Karpas-422 (cell line): Measurements from ENCODE around the gene BCAP31. TPM values are rescaled to one million over a fixed set of nuclear protein-coding genes. Genes with fewer than 3 reads are reported as not detected.
"Not testable (repeated sequence)": the region's sequence is repeated elsewhere in the genome, so short reads cannot be mapped to it uniquely, and the experiment has no call there.

Experiments
- DNase-seq: peaks from one replicate; pipeline ENCODE4 v3.0.0-alpha.2; 2015
- H2AFZ ChIP-seq: fragments of 200-600 bp; sonication (generic); 2 replicates; pipeline ENCODE4 v1.6.1; 2014; ENCODE audit warnings: antibody characterized with exemption, low read length, mixed read lengths
- H3K27ac ChIP-seq: fragments of 200-600 bp; sonication (generic); 2 replicates; pipeline ENCODE4 v1.5.1; 2014; ENCODE audit warnings: mild to moderate bottlenecking, low read length, moderate library complexity
- H3K27me3 ChIP-seq: fragments of 200-600 bp; sonication (generic); 2 replicates; pipeline ENCODE4 v1.6.1; 2014; ENCODE audit warnings: low read length, mixed read lengths
- H3K36me3 ChIP-seq: fragments of 200-600 bp; sonication (generic); 2 replicates; pipeline ENCODE4 v1.6.1; 2014; ENCODE audit warnings: low read length, mixed read lengths; ENCODE audit not compliant: insufficient read depth
- H3K4me1 ChIP-seq: fragments of 200-600 bp; sonication (generic); 2 replicates; pipeline ENCODE4 v1.6.1; 2014; ENCODE audit warnings: mild to moderate bottlenecking, low read length, mixed read lengths
- H3K4me2 ChIP-seq: fragments of 200-600 bp; sonication (generic); 2 replicates; pipeline ENCODE4 v1.6.1; 2014; ENCODE audit warnings: low read length, low read depth, mild to moderate bottlenecking; ENCODE audit not compliant: poor library complexity, severe bottlenecking
- H3K4me3 ChIP-seq: fragments of 200-600 bp; sonication (generic); 2 replicates; pipeline ENCODE4 v1.5.1; 2014; ENCODE audit warnings: mild to moderate bottlenecking, antibody characterized with exemption, low read length, mixed read lengths
- H3K79me2 ChIP-seq: fragments of 200-600 bp; sonication (generic); 2 replicates; pipeline ENCODE4 v1.6.1; 2014; ENCODE audit warnings: mild to moderate bottlenecking, low read length, mixed read lengths
- H3K9ac ChIP-seq: fragments of 200-600 bp; sonication (generic); 2 replicates; pipeline ENCODE4 v1.6.0; 2014; ENCODE audit warnings: low read length
- H3K9me2 ChIP-seq: fragments of 200-600 bp; sonication (generic), shearing (Covaris generic); replicated peaks from 2 replicates; pipeline ENCODE4 v1.6.0; 2014; ENCODE audit warnings: mild to moderate bottlenecking, low read length, moderate library complexity; ENCODE audit not compliant: insufficient read depth
- H3K9me3 ChIP-seq: fragments of 300-700, 200-600 bp; sonication (generic); 2 replicates; pipeline ENCODE4 v1.6.1; 2014; ENCODE audit warnings: low read length, mixed read lengths
- H4K20me1 ChIP-seq: fragments of 200-600 bp; sonication (generic); 2 replicates; pipeline ENCODE4 v1.6.1; 2014; ENCODE audit warnings: mild to moderate bottlenecking, antibody characterized with exemption, low read length, low read depth; ENCODE audit not compliant: insufficient read depth
- total RNA-seq: library from RNA; depleted of rRNA; stranded (reverse); fragments of >200 nt; shearing (Covaris generic); gene quantifications from 2 replicates; pipeline ENCODE4 v1.2.3, GENCODE V29; 2014; ENCODE audit warnings: low replicate concordance

BCAP31 gene
- total RNA-seq, 1 experiment from 2014 or later, result 110 TPM

GRCh38 chrX:153697924-153698865 lies 26.0 kb downstream of the BCAP31 start:
- no peak overlapping the region for H3K9ac ChIP-seq
- DNase-seq, result no peak
- no peaks in the 10 kb centered on the region for H3K27me3 ChIP-seq
- H3K4me1 ChIP-seq, result no peaks in the 10 kb centered on the region
- no peak overlapping the region for H2AFZ ChIP-seq
- H3K27ac ChIP-seq, result no peak overlapping the region
- H4K20me1 ChIP-seq, result no peaks in the 10 kb centered on the region
- H3K79me2 ChIP-seq, result no peaks in the 10 kb centered on the region
- H3K4me2 ChIP-seq, result no peak overlapping the region
- no peak overlapping the region for H3K4me3 ChIP-seq
- H3K9me2 ChIP-seq, result no peaks in the 10 kb centered on the region
- no peaks in the 10 kb centered on the region for H3K36me3 ChIP-seq
- no peaks in the 10 kb centered on the region for H3K9me3 ChIP-seq

DNA sequence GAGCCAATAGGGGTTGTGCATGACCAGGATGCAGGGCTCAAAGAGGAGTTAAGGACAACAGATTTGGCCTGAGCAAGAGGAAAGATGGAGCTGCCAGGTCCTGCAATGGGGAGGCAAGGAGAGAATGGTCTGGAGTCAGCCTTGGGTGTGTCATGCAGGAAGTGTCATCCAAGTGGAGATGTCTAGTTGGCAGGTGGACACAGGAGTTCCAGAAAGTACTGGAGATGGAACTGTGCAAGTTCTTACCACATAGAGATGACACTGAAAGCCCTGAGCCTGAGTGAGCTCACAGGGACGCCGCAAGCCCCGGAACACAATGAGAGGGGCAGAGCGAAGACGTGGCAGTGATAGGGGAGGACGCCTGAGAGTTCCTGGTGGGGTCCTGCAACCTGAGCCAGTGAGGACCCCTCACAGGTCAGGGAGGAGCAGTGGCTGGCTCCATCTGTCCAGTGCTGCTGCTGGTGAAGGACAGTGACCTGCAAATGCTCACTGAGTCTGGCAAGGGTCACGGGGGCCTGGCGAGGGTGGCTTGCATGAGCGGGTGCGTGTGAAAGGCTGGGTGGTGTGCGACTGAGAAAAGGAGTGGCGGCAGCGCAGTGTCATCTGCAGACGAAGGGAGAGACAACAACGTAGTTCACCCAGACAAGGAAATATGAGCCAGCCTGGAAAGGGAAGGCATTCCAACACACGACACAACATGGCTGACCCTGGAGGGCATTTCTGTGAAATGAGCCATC lies 27.0 kb downstream of the BCAP31 start:
- not testable (repeated sequence) for H3K36me3 ChIP-seq, H3K4me2 ChIP-seq, H3K9me3 ChIP-seq, H4K20me1 ChIP-seq, H2AFZ ChIP-seq, H3K9me2 ChIP-seq, DNase-seq, H3K27me3 ChIP-seq, H3K79me2 ChIP-seq, H3K4me1 ChIP-seq, H3K4me3 ChIP-seq, H3K27ac ChIP-seq, H3K9ac ChIP-seq

DNA sequence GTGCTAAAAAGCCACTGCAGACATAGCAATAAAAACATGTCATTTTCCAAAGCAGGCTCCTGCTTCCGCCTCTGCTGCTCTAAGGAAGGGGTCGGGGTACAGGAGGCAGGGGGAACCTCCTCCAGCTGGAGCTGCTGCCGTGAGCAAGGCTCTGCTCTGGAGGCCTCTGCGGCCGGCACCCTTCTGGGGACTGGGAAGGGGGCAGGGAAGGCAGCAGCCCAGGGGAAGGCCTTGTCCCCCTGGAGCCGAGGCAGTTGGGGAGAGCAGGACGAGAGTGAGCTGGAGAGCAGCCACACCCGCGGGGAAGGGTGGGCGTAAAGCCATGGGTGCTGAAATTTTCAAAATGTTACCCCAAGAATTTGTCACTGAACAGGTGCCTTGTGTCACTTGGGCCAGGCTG lies 27.6 kb downstream of the BCAP31 start:
- not testable (repeated sequence) for H4K20me1 ChIP-seq, H2AFZ ChIP-seq

DNA sequence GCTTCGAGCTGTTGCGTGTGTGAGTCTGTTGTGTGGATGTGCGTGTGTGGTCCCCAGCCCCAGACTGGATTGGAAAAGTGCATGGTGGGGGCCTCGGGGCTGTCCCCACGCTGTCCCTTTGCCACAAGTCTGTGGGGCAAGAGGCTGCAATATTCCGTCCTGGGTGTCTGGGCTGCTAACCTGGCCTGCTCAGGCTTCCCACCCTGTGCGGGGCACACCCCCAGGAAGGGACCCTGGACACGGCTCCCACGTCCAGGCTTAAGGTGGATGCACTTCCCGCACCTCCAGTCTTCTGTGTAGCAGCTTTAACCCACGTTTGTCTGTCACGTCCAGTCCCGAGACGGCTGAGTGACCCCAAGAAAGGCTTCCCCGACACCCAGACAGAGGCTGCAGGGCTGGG lies 28.1 kb downstream of the BCAP31 start:
- Histone ChIP-seq H2AFZ (no peak overlapping the region), H3K4me1 (peaks cover 8% of the 10 kb centered on the region), H3K27me3 (no peaks in the 10 kb centered on the region), H4K20me1 (no peaks in the 10 kb centered on the region), H3K4me2 (no peak overlapping the region), H3K79me2 (no peaks in the 10 kb centered on the region), H3K27ac (no peak overlapping the region), H3K9me2 (no peaks in the 10 kb centered on the region), H3K9me3 (no peaks in the 10 kb centered on the region), H3K36me3 (no peaks in the 10 kb centered on the region), H3K4me3 (no peak overlapping the region), H3K9ac (no peak overlapping the region)
- DNase-seq, result no peak

More for the DNA sequence above, 27.6 kb downstream of the BCAP31 start:
- H3K4me3 ChIP-seq, DNase-seq, H3K9ac ChIP-seq, H3K9me3 ChIP-seq, H3K27ac ChIP-seq, H3K79me2 ChIP-seq, H3K9me2 ChIP-seq, H3K36me3 ChIP-seq, H3K4me1 ChIP-seq, H3K4me2 ChIP-seq, H3K27me3 ChIP-seq: not testable (repeated sequence)

- peaks cover 8% of the 10 kb centered on the region for H3K4me1 ChIP-seq
- no peak for DNase-seq
- H2AFZ ChIP-seq, result no peak overlapping the region
- H3K4me2 ChIP-seq, result no peak overlapping the region
- H3K27ac ChIP-seq, result no peak overlapping the region
- H3K79me2 ChIP-seq, result no peaks in the 10 kb centered on the region
- no peaks in the 10 kb centered on the region for H3K9me3 ChIP-seq
- H3K9me2 ChIP-seq, result no peaks in the 10 kb centered on the region
- no peak overlapping the region for H3K9ac ChIP-seq
- H3K27me3 ChIP-seq, result no peaks in the 10 kb centered on the region
- H3K36me3 ChIP-seq, result no peaks in the 10 kb centered on the region
- H4K20me1 ChIP-seq, result no peaks in the 10 kb centered on the region
- H3K4me3 ChIP-seq, result no peak overlapping the region
Observed at GRCh38 chrX:153694687-153695270, 29.4 kb downstream of the BCAP31 start.

- not testable (repeated sequence) for H3K27ac ChIP-seq, H3K27me3 ChIP-seq, H4K20me1 ChIP-seq, H3K4me3 ChIP-seq, H3K9me2 ChIP-seq, H3K4me2 ChIP-seq, H3K79me2 ChIP-seq, H2AFZ ChIP-seq, H3K9ac ChIP-seq, H3K4me1 ChIP-seq, H3K9me3 ChIP-seq, DNase-seq, H3K36me3 ChIP-seq
Observed at GRCh38 chrX:153694256-153694655, 29.9 kb downstream of the BCAP31 start.

DNA sequence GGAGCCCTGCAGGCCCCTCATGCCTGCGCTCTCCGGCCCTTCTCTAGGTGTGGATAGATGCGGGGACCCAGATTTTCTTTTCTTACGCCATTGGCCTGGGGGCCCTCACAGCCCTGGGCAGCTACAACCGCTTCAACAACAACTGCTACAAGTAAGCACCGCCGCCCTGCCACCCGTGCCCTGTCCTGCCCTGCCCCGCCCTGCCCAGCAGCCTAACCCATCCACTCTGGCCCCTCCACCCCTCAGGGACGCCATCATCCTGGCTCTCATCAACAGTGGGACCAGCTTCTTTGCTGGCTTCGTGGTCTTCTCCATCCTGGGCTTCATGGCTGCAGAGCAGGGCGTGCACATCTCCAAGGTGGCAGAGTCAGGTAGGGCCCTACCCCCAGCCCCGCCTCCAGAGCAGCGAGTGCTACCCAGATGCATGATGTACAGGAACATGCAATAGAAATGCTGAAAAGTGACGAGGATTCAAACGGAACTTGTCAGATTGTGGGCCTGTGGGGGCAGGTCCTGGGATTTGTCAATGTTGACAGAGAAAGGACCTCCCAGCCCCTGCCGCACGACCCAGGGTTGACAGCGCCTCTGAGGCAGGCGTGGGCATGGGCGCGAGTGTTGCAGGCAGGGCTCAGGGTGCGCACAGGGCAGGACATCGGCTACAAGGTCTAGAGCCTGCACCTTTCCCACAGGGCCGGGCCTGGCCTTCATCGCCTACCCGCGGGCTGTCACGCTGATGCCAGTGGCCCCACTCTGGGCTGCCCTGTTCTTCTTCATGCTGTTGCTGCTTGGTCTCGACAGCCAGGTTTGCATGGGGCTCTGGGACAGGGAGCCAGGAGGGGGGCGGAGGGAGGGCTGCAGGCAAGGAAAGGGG lies 30.7 kb downstream of the BCAP31 start:
- H3K9ac ChIP-seq, result no peak overlapping the region
- no peak overlapping the region for H3K4me2 ChIP-seq
- no peaks in the 10 kb centered on the region for H3K27me3 ChIP-seq
- no peak overlapping the region for H2AFZ ChIP-seq
- no peak for DNase-seq
- no peaks in the 10 kb centered on the region for H3K79me2 ChIP-seq
- no peak overlapping the region for H3K27ac ChIP-seq
- H3K9me3 ChIP-seq, result no peaks in the 10 kb centered on the region
- peaks cover 8% of the 10 kb centered on the region for H3K4me1 ChIP-seq
- H3K4me3 ChIP-seq, result no peak overlapping the region
- no peaks in the 10 kb centered on the region for H4K20me1 ChIP-seq
- H3K9me2 ChIP-seq, result no peaks in the 10 kb centered on the region
- H3K36me3 ChIP-seq, result no peaks in the 10 kb centered on the region
